ENCODE measurements around the gene CRLF3.
"Not testable (repeated sequence)": the region's sequence is repeated elsewhere in the genome, so short reads cannot be mapped to it uniquely, and the experiment has no call there.

Gene CRLF3

DNA sequence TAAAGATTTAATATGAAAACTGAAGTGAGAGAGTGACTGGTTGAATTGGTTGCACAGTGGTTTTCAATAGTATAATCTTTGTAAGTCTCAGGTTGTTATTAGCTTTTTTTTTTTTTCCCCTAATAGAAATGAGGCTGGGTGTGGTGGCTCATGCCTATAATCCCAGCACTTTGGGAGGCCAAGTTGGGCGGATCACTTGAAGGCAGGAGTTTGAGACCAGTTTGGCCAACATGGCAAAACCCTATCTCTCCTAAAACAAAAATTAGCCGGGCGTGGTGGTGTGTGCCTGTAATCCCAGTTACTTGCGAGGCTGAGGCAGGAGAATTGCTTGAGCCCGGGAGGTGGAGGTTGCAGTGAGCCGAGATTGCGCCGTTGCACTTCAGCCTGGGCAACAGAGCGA is 89.3 kb downstream of the CRLF3 start:
- DNase-seq: not testable (repeated sequence)

DNA sequence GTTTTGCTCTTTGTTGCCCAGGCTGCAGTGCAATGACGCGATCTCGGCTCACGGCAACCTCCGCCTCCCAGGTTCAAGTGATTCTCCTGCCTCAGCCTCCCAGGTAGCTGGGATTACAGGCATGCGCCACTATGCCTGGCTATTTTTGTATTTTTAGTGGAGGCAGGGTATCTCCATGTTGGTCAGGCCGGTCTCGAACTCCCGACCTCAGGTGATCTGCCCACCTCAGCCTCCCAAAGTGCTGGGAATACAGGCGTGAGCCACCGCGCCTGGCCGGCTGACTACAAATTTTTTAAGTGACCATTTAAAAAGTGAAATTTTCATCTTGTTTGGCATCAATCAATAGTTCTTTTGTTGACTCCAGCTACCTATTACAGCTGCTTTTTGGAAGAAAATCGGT is 90.3 kb downstream of the CRLF3 start:
- DNase-seq: not testable (repeated sequence)

Data from activated CD4-positive, CD25-positive, alpha-beta regulatory T cell (primary cell).